Measurements from ENCODE around the gene LMBR1. TPM values are rescaled to one million over a fixed set of nuclear protein-coding genes. Genes with fewer than 3 reads are reported as not detected.

Gene LMBR1, protein sequence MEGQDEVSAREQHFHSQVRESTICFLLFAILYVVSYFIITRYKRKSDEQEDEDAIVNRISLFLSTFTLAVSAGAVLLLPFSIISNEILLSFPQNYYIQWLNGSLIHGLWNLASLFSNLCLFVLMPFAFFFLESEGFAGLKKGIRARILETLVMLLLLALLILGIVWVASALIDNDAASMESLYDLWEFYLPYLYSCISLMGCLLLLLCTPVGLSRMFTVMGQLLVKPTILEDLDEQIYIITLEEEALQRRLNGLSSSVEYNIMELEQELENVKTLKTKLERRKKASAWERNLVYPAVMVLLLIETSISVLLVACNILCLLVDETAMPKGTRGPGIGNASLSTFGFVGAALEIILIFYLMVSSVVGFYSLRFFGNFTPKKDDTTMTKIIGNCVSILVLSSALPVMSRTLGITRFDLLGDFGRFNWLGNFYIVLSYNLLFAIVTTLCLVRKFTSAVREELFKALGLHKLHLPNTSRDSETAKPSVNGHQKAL
- 25.3 to 36.2 TPM (median 32.1 TPM) in 5 replicates for total RNA-seq (2022; extraction: Qiagen RNA extraction)

DNA sequence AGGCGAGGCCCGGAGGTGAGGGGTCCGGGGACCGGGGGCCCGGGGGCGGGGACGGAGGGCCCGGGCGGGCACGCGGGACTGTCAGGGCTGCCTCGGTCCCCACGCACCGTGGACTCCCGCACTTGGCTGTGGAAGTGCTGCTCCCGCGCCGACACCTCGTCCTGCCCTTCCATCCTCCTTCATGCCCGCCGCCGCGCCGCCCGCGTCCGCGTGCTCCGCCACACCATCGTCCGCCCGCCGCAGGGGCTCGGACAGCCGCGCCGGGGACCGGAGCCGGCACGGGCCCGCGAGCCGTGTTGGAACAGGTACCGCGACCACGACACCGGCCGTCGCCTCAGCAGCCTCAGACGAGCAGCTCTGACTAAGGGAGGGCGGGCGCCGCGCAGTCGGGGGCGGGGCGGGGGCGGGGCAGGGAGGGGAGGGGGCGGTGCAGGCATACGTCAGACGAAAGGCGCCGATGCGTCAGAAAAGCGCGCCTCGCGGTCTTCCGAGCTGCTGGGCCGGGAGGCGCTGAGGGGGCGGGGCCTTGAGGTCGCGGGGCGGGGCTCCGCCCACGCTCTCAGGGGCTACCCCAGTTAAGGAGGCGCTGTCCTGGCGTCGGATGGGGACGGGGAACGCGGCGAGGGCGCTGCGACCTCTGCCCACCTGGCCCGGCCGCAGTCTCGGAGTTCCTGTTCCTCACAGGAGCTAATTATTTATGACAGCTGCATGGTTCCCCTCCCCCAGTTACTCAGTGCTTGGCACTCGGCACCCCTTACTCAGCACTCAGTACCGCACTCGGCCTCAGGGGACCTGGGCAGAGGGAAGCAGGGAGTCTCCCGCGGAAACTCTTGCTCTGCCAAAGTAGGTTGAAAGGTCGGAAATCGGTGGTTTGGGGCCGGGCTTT, at the start of gene LMBR1:
Gene LMBR1, minus strand, starts transcription at position 363 of the 886 bp plus-strand sequence. Its CDS starts 190 bp downstream, at position 173.

DNA sequence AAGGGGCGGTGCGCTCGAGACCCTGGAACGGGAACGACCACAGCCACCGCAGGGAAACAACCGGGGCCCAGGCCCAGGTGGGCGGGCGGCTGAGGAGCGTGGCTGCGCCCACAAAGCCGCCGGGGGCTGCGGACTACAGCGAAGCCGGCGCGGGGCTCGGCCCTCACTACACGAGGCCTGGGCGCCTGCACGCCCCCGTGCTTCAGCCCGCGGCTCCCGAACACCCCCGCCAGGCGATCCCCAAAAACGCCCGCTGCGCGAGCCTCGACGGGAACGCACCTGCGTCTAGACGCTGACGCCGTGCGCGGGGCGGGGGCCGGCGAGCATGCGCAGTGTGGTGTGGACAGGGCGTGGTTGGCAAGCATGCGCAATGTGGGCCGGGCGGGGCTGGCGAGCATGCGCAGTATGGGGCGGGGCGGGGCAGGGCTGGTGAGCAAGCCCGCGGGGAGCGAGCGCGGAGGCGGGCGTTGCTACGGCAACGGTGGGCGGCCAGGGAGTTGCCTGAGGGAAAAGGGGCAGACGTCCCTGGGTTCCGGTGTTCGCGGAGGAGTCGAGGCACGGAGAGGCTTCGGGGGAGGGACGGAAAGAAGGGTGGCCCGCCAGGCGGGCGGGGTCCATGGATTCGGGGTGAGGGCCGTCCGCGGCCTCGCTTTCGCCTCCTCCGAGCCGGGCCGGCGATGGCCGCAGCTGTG, 252.6 kb downstream of the LMBR1 start, which contains the start of gene RNF32:
Gene RNF32, plus strand, starts transcription at position 518 of the 692 bp plus-strand sequence. CDS start 3,104 bp downstream, outside the sequence.

Other genes starting within 250 kb of the LMBR1 start
- 17.3 to 20.8 TPM (median 19.5 TPM) in 5 replicates for gene NOM1, start 56.5 kb upstream of the LMBR1 start, total RNA-seq (2022; extraction: Qiagen RNA extraction)
- 4.1 to 4.8 TPM (median 4.6 TPM) in 5 replicates for gene MNX1, start 117.5 kb upstream of the LMBR1 start, total RNA-seq (2022; extraction: Qiagen RNA extraction)
- 58.3 to 86.1 TPM (median 65.3 TPM) in 5 replicates for gene UBE3C, start 245.7 kb upstream of the LMBR1 start, total RNA-seq (2022; extraction: Qiagen RNA extraction)